ENCODE data around the gene NNT. TPM values are rescaled to one million over a fixed set of nuclear protein-coding genes. Genes with fewer than 3 reads are reported as not detected.

The NNT gene
- total and polyA plus RNA-seq, 2 of the 8 experiments (the other 6 are each of a cell fraction or from before 2014, with no cell fraction given) = 11.0 to 22.2 TPM

- Histone ChIP-seq H3K23me2 (ENCODE audit: low read depth, low read length) (no peaks in the 10 kb centered on the region), H3K23ac (ENCODE audit: insufficient read length) (no peak overlapping the region), H3K79me1 (ENCODE audit: low read depth, low read length) (no peaks in the 10 kb centered on the region), H4K20me1 (replicated peaks in 1 of 2; ENCODE audit: control insufficient read depth in 1 of 2, insufficient read depth in 2 of 2, low read length in 2 of 2) (no peaks in the 10 kb centered on the region), H2BK15ac (ENCODE audit: low read length) (no peak overlapping the region), H3K9ac (replicated peaks in 1 of 4; ENCODE audit: extremely low read depth in 1 of 4, low read depth in 3 of 4, low read length in 3 of 4) (no peak overlapping the region), H2BK12ac (ENCODE audit: low read depth, low read length) (no peak overlapping the region), H2BK5ac (ENCODE audit: low read depth, low read length) (no peak overlapping the region), H3K14ac (ENCODE audit: insufficient read length) (no peak overlapping the region), H3K79me2 (ENCODE audit: control insufficient read depth in 1 of 2, insufficient read depth in 2 of 2, low read length in 2 of 2) (no peaks in the 10 kb centered on the region), H3K36me3 (ENCODE audit: control insufficient read depth in 2 of 4, insufficient read depth in 4 of 4, low read length in 3 of 4) (peaks cover 0 to 4% (median 0%) of the 10 kb centered on the region in 4 experiments; a peak in 1 of 8 replicates), H3K4me3 (ENCODE audit: extremely low read depth in 1 of 4, insufficient read depth in 2 of 4, low read depth in 3 of 4, low read length in 4 of 4) (no peak overlapping the region), H2BK20ac (ENCODE audit: low read length) (no peak overlapping the region), H3K4ac (replicated peaks; ENCODE audit: insufficient read length, low read depth, low read length) (no peak overlapping the region), H3K4me1 (replicated peaks in 1 of 4; ENCODE audit: control insufficient read depth in 3 of 4, insufficient read depth in 4 of 4, low read length in 3 of 4) (no peaks in the 10 kb centered on the region), H3K56ac (replicated peaks; ENCODE audit: insufficient read length, low read depth, low read length) (no peak overlapping the region), H3K27ac (ENCODE audit: low read depth, low read length) (no peak overlapping the region), H3K4me2 (ENCODE audit: insufficient read depth in 1 of 2, low read depth in 2 of 2, low read length in 2 of 2) (no peak overlapping the region), H4K5ac (ENCODE audit: insufficient read length, low read depth, low read length) (no peak overlapping the region), H3K27me3 (replicated peaks in 1 of 4; ENCODE audit: control insufficient read depth in 3 of 4, extremely low read depth in 1 of 4, insufficient read depth in 3 of 4, low read length in 3 of 4) (peaks cover 0 to 1% (median 0%) of the 10 kb centered on the region in 4 experiments; a peak in 1 of 7 replicates), H2BK120ac (replicated peaks; ENCODE audit: low read depth, low read length) (no peak overlapping the region), H2AFZ (ENCODE audit: low read length) (no peak overlapping the region), H4K8ac (ENCODE audit: extremely low read depth, insufficient read depth, low read length) (no peak overlapping the region), H3K18ac (ENCODE audit: extremely low read depth, low read length) (no peak overlapping the region), H4K91ac (replicated peaks; ENCODE audit: insufficient read length, low read length) (no peak overlapping the region), H2AK5ac (ENCODE audit: low read depth, low read length) (no peak overlapping the region), H3K9me3 (ENCODE audit: insufficient read depth in 2 of 2, low read depth in 1 of 2, low read length in 1 of 2) (peaks cover 7 to 16% of the 10 kb centered on the region in 2 experiments; a peak in 3 of 4 replicates)
- POLR2A ChIA-PET (ENCODE audit: partially characterized antibody) = no interaction called here
- CTCF ChIA-PET (ENCODE audit: partially characterized antibody) = no interaction called here
- no peak for DNase-seq (ENCODE audit: low read depth in 1 of 2, low spot score in 2 of 2)
- WGBS, 2 experiments (ENCODE audit: extremely low coverage in 1 of 2, insufficient coverage in 1 of 2, insufficient read length in 1 of 2, insufficient replicate concordance in 2 of 2, low coverage in 1 of 2, low lambda C conversion rate in 2 of 2, missing lambda C conversion rate in 1 of 2) = 82% methylated on average over 1 of the region's 1 CpG; no CpG with 5 or more reads in 1 of the 2 experiments
- FAIRE-seq = no peak
- TF ChIP-seq GABPA (IDR thresholded peaks at IDR 0.05; ENCODE audit: borderline replicate concordance, insufficient read depth, low read length) (no peak), PHF8 (conservative IDR thresholded peaks at IDR 0.05; ENCODE audit: low read depth, low read length) (no peak), EZH2 (IDR thresholded peaks at IDR 0.05; ENCODE audit: low read depth, low read length, severe bottlenecking) (no peak), CTBP2 (IDR thresholded peaks at IDR 0.05; ENCODE audit: borderline replicate concordance, insufficient read depth, insufficient read length, low read length) (no peak), NANOG (IDR thresholded peaks at IDR 0.05; ENCODE audit: insufficient read depth, low read depth, low read length, poor library complexity, severe bottlenecking) (no peak)
Observed at GRCh38 chr5:43699910-43700309, 96.9 kb downstream of the NNT start.
